ENCODE data around the gene DLGAP1. TPM values are rescaled to one million over a fixed set of nuclear protein-coding genes. Genes with fewer than 3 reads are reported as not detected.

DLGAP1 gene
- polyA plus RNA-seq, 1 of the 3 experiments (the other 2 are of a cell fraction) = not detected

GRCh38 chr18:3566851-3567250, 888.3 kb downstream of the DLGAP1 start:
- no peak overlapping the region for H2AFZ ChIP-seq (ENCODE audit: low read depth)
- no peaks in the 10 kb centered on the region for H3F3A ChIP-seq (replicated peaks; ENCODE audit: insufficient read depth)
- no peaks in the 10 kb centered on the region for H3K9me2 ChIP-seq
- DNase-seq = no peak
- no peaks in the 10 kb centered on the region for H4K20me1 ChIP-seq (ENCODE audit: insufficient read depth)
- H3K27me3 ChIP-seq (ENCODE audit: insufficient read depth) = no peaks in the 10 kb centered on the region
- H3K4me3 ChIP-seq (ENCODE audit: low read depth in 2 of 2, low read length in 1 of 2) = no peak overlapping the region
- TF ChIP-seq, protein P1, sequence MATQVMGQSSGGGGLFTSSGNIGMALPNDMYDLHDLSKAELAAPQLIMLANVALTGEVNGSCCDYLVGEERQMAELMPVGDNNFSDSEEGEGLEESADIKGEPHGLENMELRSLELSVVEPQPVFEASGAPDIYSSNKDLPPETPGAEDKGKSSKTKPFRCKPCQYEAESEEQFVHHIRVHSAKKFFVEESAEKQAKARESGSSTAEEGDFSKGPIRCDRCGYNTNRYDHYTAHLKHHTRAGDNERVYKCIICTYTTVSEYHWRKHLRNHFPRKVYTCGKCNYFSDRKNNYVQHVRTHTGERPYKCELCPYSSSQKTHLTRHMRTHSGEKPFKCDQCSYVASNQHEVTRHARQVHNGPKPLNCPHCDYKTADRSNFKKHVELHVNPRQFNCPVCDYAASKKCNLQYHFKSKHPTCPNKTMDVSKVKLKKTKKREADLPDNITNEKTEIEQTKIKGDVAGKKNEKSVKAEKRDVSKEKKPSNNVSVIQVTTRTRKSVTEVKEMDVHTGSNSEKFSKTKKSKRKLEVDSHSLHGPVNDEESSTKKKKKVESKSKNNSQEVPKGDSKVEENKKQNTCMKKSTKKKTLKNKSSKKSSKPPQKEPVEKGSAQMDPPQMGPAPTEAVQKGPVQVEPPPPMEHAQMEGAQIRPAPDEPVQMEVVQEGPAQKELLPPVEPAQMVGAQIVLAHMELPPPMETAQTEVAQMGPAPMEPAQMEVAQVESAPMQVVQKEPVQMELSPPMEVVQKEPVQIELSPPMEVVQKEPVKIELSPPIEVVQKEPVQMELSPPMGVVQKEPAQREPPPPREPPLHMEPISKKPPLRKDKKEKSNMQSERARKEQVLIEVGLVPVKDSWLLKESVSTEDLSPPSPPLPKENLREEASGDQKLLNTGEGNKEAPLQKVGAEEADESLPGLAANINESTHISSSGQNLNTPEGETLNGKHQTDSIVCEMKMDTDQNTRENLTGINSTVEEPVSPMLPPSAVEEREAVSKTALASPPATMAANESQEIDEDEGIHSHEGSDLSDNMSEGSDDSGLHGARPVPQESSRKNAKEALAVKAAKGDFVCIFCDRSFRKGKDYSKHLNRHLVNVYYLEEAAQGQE (IDR thresholded peaks at IDR 0.05; ENCODE audit: low read depth, low read length) = no peak
- TF ChIP-seq RAD21 (IDR thresholded peaks at IDR 0.05; ENCODE audit: low read length) (no peak), TAF1 (IDR thresholded peaks at IDR 0.05; ENCODE audit: borderline replicate concordance, low read depth, low read length) (no peak), POLR2AphosphoS5 (IDR thresholded peaks at IDR 0.05; ENCODE audit: low read depth, low read length) (no peak), EP300 (IDR thresholded peaks at IDR 0.05; ENCODE audit: borderline replicate concordance in 1 of 2, low read depth in 1 of 2, low read length in 1 of 2) (no peak)
- H3K79me2 ChIP-seq (ENCODE audit: insufficient read depth) = no peaks in the 10 kb centered on the region
- H3K9ac ChIP-seq = no peak overlapping the region
- H3K36me3 ChIP-seq (replicated peaks in 1 of 2; ENCODE audit: control insufficient read depth in 1 of 2, insufficient read depth in 2 of 2, low read length in 1 of 2) = no peaks in the 10 kb centered on the region
- H3K4me2 ChIP-seq = no peak overlapping the region
- H3K9me3 ChIP-seq = no peaks in the 10 kb centered on the region
- H3K27ac ChIP-seq (ENCODE audit: low read depth in 2 of 2, low read length in 1 of 2) = no peak overlapping the region
- POLR2A ChIA-PET = no interaction called here
- H3K4me1 ChIP-seq (ENCODE audit: control insufficient read depth in 1 of 2, insufficient read depth in 2 of 2, low read depth in 1 of 2, low read length in 1 of 2) = no peaks in the 10 kb centered on the region
- CTCF ChIA-PET = no interaction called here

DNA sequence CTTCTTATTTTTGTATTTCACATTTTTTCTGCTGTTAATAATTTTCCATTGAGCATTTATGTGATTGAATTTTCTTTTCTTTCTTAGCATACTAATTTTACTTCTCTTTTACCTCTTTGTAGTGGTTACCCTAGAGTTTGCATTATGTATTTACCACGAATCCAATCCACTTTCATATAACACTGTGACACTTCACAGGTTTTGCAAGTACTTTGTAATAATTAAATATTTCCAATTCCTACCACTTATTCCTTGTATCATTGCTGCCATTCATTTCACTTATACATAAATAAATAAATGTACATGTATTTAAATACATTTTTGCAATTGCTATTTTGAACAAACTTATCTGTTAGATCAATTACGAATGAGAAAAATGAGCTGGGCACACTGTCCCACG, 894.4 kb downstream of the DLGAP1 start:
- 71% methylated on average over 3 of the region's 3 CpGs for WGBS (ENCODE audit: low lambda C conversion rate)
- no peak overlapping the region for H3K9ac ChIP-seq
- no peaks in the 10 kb centered on the region for H3K27me3 ChIP-seq (ENCODE audit: insufficient read depth)
- no peak for DNase-seq
- POLR2A ChIA-PET = no interaction called here
- H4K20me1 ChIP-seq (ENCODE audit: insufficient read depth) = no peaks in the 10 kb centered on the region
- H3K4me3 ChIP-seq (ENCODE audit: low read depth in 2 of 2, low read length in 1 of 2) = no peak overlapping the region
- H2AFZ ChIP-seq (ENCODE audit: low read depth) = no peak overlapping the region
- H3K9me3 ChIP-seq = no peaks in the 10 kb centered on the region
- no peaks in the 10 kb centered on the region for H3K79me2 ChIP-seq (ENCODE audit: insufficient read depth)
- no peak for TF ChIP-seq TEAD4 (IDR thresholded peaks at IDR 0.05; ENCODE audit: borderline replicate concordance, insufficient read depth)
- no peak for TF ChIP-seq MEF2A (IDR thresholded peaks at IDR 0.05; ENCODE audit: borderline replicate concordance, low read depth)
- no peak for TF ChIP-seq NRF1 (IDR thresholded peaks at IDR 0.05; ENCODE audit: low read depth, low read length)
- TF ChIP-seq, protein P2, sequence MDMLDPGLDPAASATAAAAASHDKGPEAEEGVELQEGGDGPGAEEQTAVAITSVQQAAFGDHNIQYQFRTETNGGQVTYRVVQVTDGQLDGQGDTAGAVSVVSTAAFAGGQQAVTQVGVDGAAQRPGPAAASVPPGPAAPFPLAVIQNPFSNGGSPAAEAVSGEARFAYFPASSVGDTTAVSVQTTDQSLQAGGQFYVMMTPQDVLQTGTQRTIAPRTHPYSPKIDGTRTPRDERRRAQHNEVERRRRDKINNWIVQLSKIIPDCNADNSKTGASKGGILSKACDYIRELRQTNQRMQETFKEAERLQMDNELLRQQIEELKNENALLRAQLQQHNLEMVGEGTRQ (IDR thresholded peaks at IDR 0.05; ENCODE audit: borderline replicate concordance, low read depth, low read length) = no peak
- CTCF ChIA-PET = no interaction called here
- H3K27ac ChIP-seq (ENCODE audit: low read depth in 2 of 2, low read length in 1 of 2) = no peak overlapping the region
- H3K4me2 ChIP-seq = no peak overlapping the region
- H3K4me1 ChIP-seq (ENCODE audit: control insufficient read depth in 1 of 2, insufficient read depth in 2 of 2, low read depth in 1 of 2, low read length in 1 of 2) = no peaks in the 10 kb centered on the region
- H3K9me2 ChIP-seq = no peaks in the 10 kb centered on the region
- no peaks in the 10 kb centered on the region for H3F3A ChIP-seq (replicated peaks; ENCODE audit: insufficient read depth)
- H3K36me3 ChIP-seq (replicated peaks in 1 of 2; ENCODE audit: control insufficient read depth in 1 of 2, insufficient read depth in 2 of 2, low read length in 1 of 2) = no peaks in the 10 kb centered on the region
